Esophagus squamous epithelium (tissue), 4 donors: Measurements from ENCODE around the gene SLF2.

ENCODE experiments used
- POLR2A ChIP-seq, 4 donors: fragments of 450-650 bp; IDR thresholded peaks; one replicate each; pipeline ENCODE4 v1.6.1; 2017; ENCODE audit warnings: antibody characterized with exemption in 4 of 4, mild to moderate bottlenecking in 4 of 4, moderate library complexity in 3 of 4
- TF ChIP-seq, protein P1 (sequence below), 6 experiments: fragments of 450-650 bp in 4 of 6; fragments of 200-600 bp in 2 of 6; sonication (generic) in 2 of 6; IDR thresholded peaks; one replicate each; pipeline ENCODE4 v1.5.1; 2016 to 2019; ENCODE audit warnings: antibody characterized with exemption in 6 of 6, mild to moderate bottlenecking in 4 of 6, moderate library complexity in 4 of 6

DNA sequence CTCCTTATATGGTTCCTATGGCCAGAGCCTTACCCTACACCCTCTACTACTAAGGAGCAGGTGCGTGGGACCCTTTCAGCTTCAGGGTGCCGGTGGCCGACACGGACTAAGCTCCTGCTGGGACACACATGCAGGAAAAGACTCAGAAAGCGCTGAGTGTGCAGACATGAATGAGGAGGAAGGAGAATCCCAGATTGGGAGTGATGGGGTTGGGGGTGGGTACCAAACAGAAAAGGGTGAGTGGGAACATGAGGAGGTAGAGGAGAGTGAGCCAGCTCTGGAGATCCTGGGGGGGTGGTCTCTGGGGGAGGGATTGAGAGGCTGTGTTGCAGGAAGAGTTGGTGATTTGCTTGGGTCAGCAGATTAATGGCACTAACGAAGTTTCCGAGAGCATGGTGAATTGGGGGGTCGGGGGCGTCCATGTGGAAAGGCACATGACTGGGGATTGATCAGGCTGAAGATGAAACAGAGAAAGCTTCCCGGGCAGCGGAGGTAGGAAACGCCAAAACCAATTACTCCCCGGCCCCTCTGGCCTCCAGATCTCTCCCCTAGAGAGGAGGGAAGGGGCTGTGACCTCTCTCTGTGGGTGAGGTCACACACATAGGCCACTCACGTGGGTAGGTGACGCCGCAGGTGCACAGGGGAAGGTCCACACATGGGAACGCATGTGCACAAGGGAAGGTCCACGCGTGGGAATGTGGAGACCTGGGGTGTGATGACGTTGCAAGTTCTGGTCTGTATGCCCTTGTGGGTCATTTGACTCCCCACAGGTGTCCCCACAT lies 37.9 kb upstream of the SLF2 start:
- no peak for TF ChIP-seq POLR2A (IDR thresholded peaks at IDR 0.05)
- TF ChIP-seq, protein P1, sequence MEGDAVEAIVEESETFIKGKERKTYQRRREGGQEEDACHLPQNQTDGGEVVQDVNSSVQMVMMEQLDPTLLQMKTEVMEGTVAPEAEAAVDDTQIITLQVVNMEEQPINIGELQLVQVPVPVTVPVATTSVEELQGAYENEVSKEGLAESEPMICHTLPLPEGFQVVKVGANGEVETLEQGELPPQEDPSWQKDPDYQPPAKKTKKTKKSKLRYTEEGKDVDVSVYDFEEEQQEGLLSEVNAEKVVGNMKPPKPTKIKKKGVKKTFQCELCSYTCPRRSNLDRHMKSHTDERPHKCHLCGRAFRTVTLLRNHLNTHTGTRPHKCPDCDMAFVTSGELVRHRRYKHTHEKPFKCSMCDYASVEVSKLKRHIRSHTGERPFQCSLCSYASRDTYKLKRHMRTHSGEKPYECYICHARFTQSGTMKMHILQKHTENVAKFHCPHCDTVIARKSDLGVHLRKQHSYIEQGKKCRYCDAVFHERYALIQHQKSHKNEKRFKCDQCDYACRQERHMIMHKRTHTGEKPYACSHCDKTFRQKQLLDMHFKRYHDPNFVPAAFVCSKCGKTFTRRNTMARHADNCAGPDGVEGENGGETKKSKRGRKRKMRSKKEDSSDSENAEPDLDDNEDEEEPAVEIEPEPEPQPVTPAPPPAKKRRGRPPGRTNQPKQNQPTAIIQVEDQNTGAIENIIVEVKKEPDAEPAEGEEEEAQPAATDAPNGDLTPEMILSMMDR (IDR thresholded peaks at IDR 0.05): no peak
